HT1080 (cell line): ENCODE measurements around the gene HDAC4. TPM values are rescaled to one million over a fixed set of nuclear protein-coding genes. Genes with fewer than 3 reads are reported as not detected.

ENCODE experiments used
- DNase-seq: peaks from one replicate; pipeline ENCODE4 v3.0.0-alpha.2; 2015; ENCODE audit warnings: low read depth
- total RNA-seq: library from RNA; depleted of rRNA; stranded (reverse); fragments of >200 nt; shearing (Covaris generic); gene quantifications from 2 replicates; pipeline ENCODE4 v1.2.3, GENCODE V29; 2014

HDAC4 gene
- total RNA-seq, 1 experiment from 2014 or later: 2.8 TPM

DNA sequence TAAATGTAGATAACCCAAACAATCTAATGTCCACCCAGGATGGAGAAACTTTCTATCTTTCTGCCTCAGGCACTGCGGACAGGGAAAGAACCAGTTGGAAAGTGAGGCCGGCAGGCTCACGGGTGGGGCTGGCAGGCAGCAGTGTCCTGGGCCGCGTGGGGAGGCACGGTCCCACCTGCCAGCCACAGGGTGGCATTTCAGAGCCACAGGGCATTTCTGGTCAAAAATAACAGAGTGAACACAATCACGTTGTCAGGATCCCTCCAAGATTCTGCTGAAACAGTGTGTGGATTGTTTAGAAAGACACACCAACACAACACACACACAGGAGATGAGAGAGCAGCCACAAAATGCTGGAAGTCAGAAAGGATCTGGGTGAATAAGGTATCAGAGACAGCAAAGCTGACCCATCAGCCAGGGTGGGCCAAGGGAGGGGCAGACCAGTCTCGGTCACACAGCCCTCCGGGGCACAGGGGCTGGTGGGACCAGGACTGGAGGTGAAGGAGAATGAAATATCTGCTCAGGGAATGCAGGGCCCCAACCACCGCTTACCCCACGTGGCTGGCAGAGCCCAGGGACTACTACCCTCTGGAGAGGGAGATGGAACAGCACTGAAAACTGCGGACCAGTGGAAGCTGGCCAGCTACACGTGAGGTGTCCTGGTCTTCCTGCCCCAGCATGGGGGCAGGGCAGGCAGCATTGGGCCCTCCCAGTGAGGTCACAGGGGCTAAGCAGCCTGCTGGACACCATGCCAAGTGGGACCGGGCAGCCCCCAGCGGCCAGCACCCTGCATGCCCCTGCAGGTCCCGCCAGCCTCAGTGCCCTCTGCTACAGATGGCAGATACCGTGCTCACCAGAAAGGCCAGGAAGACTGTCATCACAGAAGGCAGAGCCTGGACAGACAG is 173.9 kb downstream of the HDAC4 start:
- no peak for DNase-seq

- DNase-seq: no peak
Observed at GRCh38 chr2:239225871-239226561, 174.8 kb downstream of the HDAC4 start.

- no peak for DNase-seq
Observed at GRCh38 chr2:239225371-239225851, 175.4 kb downstream of the HDAC4 start.

DNA sequence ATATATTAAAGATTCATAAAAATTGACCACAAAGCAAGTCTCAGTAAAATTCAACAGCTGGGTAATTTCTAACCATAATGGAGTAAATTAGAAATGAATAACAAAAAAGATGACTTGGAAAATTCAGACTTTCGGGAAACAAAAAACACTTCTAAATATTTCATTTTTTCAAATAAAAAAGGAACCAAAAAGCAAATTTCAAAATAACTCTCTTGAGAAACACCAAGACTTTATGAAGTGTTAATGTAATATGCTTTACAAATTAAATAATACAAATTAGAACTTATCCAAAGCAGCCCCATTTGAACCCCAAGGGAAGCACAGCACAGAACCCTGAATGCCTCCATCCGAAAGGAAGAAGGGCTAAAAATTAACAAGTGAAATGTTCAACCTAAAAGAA is 175.9 kb downstream of the HDAC4 start:
- no peak for DNase-seq

DNA sequence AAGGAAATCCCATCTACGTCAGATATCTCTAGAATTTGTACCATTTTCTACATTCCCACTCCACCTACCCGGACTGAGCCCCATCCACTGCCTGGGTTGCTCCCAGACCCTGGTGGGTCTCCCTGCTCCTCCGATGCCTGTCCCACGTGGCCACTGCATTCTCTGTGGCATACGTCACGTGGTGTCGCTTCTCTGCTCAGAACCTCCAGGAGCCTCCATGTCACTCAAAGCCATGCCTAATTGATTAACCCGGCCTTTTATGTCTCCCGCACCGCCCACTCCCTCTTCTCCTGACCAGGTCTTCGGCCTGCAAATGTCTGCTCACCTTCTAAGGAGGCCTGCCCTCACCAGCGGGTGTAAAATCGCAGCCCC is 176.6 kb downstream of the HDAC4 start:
- DNase-seq: no peak

DNA sequence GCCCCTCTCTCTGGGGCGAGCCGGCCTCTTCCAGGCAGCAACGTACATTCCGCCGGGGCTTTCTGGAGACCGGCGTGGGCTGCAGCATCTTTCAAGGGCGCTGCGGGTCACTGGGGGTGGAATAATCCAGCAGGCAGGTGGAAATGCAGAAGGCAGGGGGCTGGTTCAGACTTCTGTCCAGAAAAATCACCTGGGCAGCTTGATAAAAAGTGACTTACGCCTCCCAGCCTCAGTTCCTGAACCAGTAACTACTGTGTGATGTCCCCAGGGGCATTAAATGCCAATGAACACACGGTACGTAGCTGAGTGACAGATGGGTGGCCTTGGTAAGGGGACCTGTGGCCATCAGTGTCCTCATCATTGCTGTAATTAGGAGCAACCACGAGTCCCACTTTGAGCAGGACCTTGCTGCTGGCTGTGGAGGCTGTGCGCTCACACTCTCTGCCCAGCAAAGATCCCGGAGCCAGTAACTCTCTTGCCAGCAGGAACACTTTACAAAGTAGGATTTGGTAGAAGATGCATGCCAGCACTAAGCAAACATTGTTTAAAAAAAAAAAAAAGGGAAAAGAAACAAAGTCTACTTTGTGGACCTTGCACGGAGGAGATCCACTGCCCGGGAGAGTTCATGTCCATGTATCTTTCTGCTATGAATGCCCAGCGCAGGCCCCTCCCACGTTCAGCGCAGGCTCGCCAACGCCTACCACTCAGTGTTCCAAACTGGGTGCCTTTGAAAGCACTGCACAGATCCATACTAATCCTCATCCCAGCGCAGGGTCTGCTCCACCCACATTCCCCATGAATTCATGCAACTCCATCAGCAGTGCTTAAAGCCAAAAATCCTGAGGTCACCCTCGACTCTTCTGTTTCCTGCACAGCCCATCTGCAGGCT is 177.3 kb downstream of the HDAC4 start:
- DNase-seq: no peak

DNA sequence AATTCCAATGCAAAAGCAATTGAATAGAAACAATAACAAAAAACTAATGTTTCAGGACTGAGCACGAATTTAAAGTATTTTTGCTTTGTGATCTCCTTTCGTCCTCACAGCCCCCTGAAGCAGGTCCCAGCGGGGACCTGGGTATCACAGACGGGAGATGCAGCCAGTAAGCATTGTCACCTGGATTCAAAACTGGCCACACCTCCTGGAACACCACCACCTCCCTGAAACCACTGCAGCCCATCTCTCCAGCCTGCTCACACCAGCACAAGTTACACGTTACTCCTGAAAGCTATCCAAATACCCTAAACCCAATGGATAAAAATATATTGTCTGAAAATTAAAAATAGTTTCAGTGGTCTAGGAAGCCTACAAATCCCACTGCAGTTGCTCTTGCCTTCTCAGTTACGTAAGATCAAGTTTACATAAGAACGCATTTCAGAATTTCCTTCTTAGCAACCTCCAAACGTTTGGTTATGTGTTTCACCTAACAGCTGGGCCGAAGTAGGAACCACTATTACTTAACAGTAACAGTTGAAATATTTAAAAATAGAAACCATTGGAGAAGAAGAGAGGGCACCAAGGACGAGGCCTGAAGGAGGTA is 178.0 kb downstream of the HDAC4 start:
- no peak for DNase-seq

DNA sequence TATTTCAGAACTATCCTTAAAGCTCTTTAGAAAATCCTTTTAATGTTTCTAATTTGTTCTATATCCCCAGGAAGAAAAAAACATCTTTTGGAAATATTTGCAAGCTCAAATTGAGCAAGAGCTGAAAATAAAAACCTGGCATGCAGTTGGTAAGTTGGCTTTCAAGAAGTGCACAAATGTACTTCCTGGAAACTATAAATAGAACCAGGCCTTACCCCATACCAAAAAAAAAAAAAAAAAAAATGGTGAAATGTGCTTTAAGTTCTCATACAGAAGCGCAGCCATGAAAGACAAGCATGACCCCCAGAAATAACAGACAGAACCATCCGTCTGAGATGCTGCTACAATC is 178.5 kb downstream of the HDAC4 start:
- DNase-seq: no peak

DNA sequence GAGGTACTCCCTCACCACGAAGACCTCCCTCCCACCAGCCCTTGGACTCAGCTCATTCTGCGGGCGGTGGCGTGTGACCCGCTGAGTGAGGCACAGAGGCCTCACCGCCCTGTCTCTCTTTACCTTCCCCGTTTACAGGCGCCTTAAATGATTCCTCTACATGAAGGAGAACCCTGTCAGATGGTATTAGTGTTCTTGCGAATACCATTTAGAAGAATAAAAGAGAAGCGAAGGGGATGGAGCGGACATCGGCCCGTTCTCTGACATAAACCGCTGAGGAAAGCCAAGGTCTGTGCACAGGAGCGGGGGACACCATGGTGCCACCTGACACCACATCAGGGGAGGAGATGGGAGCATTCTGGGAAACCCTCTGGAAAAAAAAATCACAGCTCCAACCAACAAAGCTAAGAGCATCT is 179.8 kb downstream of the HDAC4 start:
- DNase-seq: no peak

GRCh38 chr2:239220341-239220740 is 180.5 kb downstream of the HDAC4 start:
- DNase-seq: no peak

DNA sequence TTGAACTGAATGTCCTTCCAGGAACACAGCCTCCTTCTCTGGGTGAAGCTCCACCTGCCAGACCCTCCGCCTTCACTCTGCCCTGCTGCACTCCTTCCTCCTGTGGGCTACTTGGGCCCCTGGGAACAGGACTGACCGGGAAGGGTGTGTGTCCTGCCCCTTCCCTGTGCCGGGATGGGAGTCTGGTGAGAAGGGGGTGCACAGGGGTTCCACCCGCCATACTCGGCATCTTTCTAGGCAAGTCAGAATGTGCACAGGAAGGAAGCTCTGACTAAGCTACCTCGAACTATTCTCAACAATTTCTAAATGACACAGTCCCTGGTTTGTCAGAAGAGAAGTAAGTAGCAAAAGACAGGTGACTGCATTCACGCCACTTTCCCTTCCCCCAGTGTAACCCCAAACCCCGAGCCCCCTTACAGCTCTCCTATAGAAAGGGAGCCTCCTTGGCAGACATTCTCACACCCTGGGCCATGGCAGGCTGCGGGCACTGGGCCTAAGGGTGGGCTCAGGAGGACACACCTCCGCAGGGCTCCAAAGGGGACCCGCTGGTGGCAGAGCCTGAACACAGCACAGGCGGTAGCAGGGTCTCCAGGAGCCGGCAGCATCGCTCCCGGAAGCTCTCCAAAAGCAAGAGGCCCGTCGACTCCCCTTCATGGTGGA is 184.1 kb downstream of the HDAC4 start:
- peak; percentile 24 for DNase-seq

- DNase-seq: no peak
Observed at GRCh38 chr2:239215988-239216613, 184.7 kb downstream of the HDAC4 start.

GRCh38 chr2:239215136-239215925 is 185.5 kb downstream of the HDAC4 start:
- no peak for DNase-seq

- DNase-seq: no peak
Observed at GRCh38 chr2:239214725-239215124, 186.1 kb downstream of the HDAC4 start.

DNA sequence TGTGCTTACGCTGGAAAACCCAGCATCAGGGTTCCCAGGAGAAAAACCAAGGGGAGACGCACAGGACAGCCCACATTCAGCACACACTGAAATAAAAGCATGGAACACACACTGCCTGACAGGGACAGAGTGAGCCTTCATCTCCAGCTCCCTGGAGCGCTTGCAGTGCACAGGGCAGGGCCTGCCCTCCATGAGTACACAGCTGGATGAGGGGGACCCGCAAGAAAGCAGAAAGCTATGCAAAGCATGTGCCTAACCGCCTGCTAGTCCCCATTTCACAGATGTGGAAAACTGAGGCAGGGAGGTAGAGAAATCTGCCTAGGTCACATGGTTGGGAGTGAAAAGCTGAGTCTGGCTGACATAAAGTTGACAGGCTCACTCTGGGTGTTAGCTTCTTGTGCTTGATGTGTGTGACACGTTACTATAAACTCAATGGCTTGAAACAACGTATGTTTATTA is 187.1 kb downstream of the HDAC4 start:
- DNase-seq: no peak

DNA sequence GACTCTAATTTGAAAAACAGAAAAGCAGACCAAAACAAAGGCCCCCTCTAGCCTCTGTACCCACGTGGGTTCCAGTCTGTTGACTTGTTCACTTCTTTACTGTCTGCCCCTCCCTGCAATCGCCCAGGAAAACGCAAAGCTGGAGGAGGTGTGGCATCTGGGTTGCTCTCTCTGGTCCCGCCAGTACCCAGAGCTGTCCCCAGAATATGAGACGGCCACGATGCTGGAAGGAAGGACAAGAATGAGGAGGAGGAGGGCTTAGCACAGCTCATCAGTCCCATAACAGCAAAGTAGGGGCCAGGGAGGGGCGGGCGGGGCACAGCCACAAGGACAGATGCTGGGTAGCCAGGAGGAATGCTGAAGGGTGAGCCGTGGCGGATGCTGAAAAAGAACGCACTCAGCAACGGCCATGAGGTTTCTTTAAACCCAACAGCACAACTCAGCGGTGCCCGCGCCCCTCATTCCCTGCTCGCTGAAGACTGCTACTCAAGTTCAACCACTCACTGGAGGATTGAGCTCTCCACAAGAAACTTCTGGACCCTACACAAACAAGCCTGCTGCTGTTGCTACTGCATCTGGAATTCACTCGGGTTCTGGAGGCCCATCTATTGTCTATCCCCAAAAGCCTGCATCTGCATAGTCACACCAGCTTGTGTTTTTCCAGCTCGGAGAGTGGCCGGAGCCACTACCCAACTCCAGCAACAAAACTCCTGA is 187.7 kb downstream of the HDAC4 start:
- DNase-seq: no peak

GRCh38 chr2:239212121-239212928 is 188.5 kb downstream of the HDAC4 start:
- no peak for DNase-seq
